OCI-LY3 (cell line): ENCODE measurements around the gene MAT1A.
"Not testable (repeated sequence)": the region's sequence is repeated elsewhere in the genome, so short reads cannot be mapped to it uniquely, and the experiment has no call there.

Experiments
- EZH2phosphoT487 ChIP-seq: fragments of 200-600 bp; shearing (Covaris generic); IDR thresholded peaks from 2 replicates; pipeline ENCODE4 v1.6.1; 2018; ENCODE audit warnings: antibody characterized with exemption, mixed run types, low read depth
- TF ChIP-seq, protein P1 (sequence below): fragments of 200-600, 300-600 bp; sonication (generic); IDR thresholded peaks from 2 replicates; pipeline ENCODE4 v1.5.1; 2014; ENCODE audit warnings: antibody characterized with exemption, low read length, low read depth

GRCh38 chr10:80234331-80235235 is 54.9 kb downstream of the MAT1A start:
- TF ChIP-seq, protein P1, sequence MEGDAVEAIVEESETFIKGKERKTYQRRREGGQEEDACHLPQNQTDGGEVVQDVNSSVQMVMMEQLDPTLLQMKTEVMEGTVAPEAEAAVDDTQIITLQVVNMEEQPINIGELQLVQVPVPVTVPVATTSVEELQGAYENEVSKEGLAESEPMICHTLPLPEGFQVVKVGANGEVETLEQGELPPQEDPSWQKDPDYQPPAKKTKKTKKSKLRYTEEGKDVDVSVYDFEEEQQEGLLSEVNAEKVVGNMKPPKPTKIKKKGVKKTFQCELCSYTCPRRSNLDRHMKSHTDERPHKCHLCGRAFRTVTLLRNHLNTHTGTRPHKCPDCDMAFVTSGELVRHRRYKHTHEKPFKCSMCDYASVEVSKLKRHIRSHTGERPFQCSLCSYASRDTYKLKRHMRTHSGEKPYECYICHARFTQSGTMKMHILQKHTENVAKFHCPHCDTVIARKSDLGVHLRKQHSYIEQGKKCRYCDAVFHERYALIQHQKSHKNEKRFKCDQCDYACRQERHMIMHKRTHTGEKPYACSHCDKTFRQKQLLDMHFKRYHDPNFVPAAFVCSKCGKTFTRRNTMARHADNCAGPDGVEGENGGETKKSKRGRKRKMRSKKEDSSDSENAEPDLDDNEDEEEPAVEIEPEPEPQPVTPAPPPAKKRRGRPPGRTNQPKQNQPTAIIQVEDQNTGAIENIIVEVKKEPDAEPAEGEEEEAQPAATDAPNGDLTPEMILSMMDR = not testable (repeated sequence)
- TF ChIP-seq EZH2phosphoT487 = not testable (repeated sequence)
